GM18517 (cell line): ENCODE data around the gene SLC4A11.

Experiments
- ATAC-seq: cut with Tn5 transposase; IDR thresholded peaks from one replicate; pipeline ENCODE4 v1.9.1; 2021; ENCODE audit warnings: mild to moderate bottlenecking, moderate library complexity; ENCODE audit not compliant: unreplicated experiment

Gene SLC4A11

GRCh38 chr20:3239026-3239866 is at the start of gene SLC4A11:
Gene SLC4A11 (minus strand): TSS chr20:3239190. CDS start chr20:3239137, 53 bp downstream.
- ATAC-seq: no peak

- no peak for ATAC-seq
Observed at GRCh38 chr20:3283222-3283820, 44.3 kb upstream of the SLC4A11 start.

GRCh38 chr20:3282271-3283221 is 43.6 kb upstream of the SLC4A11 start:
- ATAC-seq: no peak

GRCh38 chr20:3281437-3281836 is 42.4 kb upstream of the SLC4A11 start:
- ATAC-seq: no peak

- no peak for ATAC-seq
Observed at GRCh38 chr20:3279761-3280160, 40.8 kb upstream of the SLC4A11 start.

- no peak for ATAC-seq
Observed at GRCh38 chr20:3277686-3278465, 38.9 kb upstream of the SLC4A11 start.

GRCh38 chr20:3276680-3277015 is 37.7 kb upstream of the SLC4A11 start:
- no peak for ATAC-seq

- no peak for ATAC-seq
Observed at GRCh38 chr20:3275966-3276679, 37.1 kb upstream of the SLC4A11 start.

GRCh38 chr20:3275064-3275935 is 36.3 kb upstream of the SLC4A11 start:
- no peak for ATAC-seq

- no peak for ATAC-seq
Observed at GRCh38 chr20:3273371-3273770, 34.4 kb upstream of the SLC4A11 start.

- ATAC-seq: no peak
Observed at GRCh38 chr20:3270051-3270450, 31.1 kb upstream of the SLC4A11 start.

- ATAC-seq: no peak
Observed at GRCh38 chr20:3262566-3262965, 23.6 kb upstream of the SLC4A11 start.

- no peak for ATAC-seq
Observed at GRCh38 chr20:3258429-3258828, 19.4 kb upstream of the SLC4A11 start.

GRCh38 chr20:3255728-3256127 is 16.7 kb upstream of the SLC4A11 start:
- no peak for ATAC-seq

- no peak for ATAC-seq
Observed at GRCh38 chr20:3251806-3252205, 12.8 kb upstream of the SLC4A11 start.

- ATAC-seq: no peak
Observed at GRCh38 chr20:3250091-3250504, 11.1 kb upstream of the SLC4A11 start.

- no peak for ATAC-seq
Observed at GRCh38 chr20:3248993-3249347, 10.0 kb upstream of the SLC4A11 start.

- no peak for ATAC-seq
Observed at GRCh38 chr20:3248167-3248992, 9.4 kb upstream of the SLC4A11 start.
